Testis (tissue), 3 donors: ENCODE measurements around the gene USP44. TPM values are rescaled to one million over a fixed set of nuclear protein-coding genes. Genes with fewer than 3 reads are reported as not detected.
"Not testable (repeated sequence)": the region's sequence is repeated elsewhere in the genome, so short reads cannot be mapped to it uniquely, and the experiment has no call there.

Source experiments
- DNase-seq: peaks from one replicate; pipeline ENCODE4 v3.0.0-alpha.2; 2019
- H3K27ac ChIP-seq, 2 donors: fragments of 200-600 bp; sonication (generic); one replicate each; pipeline ENCODE4 v1.5.1; 2019
- H3K27me3 ChIP-seq: fragments of 200-600 bp; sonication (generic); one replicate; pipeline ENCODE4 v1.5.1; 2019
- H3K36me3 ChIP-seq: fragments of 200-600 bp; sonication (generic); one replicate; pipeline ENCODE4 v1.5.1; 2017; ENCODE audit warnings: low read depth; ENCODE audit errors: missing control alignments
- H3K4me1 ChIP-seq: fragments of 200-600 bp; sonication (generic); one replicate; pipeline ENCODE4 v1.5.1; 2019
- H3K4me3 ChIP-seq, 2 donors: fragments of 200-600 bp; sonication (generic); one replicate each; pipeline ENCODE4 v1.5.1; 2017 to 2019
- H3K9me3 ChIP-seq: fragments of 200-600 bp; sonication (generic); one replicate; pipeline ENCODE4 v1.5.1; 2017
- POLR2A ChIP-seq: fragments of 450-650 bp; IDR thresholded peaks from one replicate; pipeline ENCODE4 v1.6.1; 2017; ENCODE audit warnings: antibody characterized with exemption, mild to moderate bottlenecking, moderate library complexity
- WGBS, 2 donors: methylation state at CpG; one replicate each; pipeline ENCODE4 v1.1.5; 2018; 5-methylcytosine and 5-hydroxymethylcytosine counted together
- intact Hi-C: fragments of 100-400 bp; cut with DNase I; formaldehyde crosslinking; loops from one replicate; pipeline ENCODE4 v1.15.1; 2023; ENCODE audit warnings: low total_unique reads
- polyA plus RNA-seq: library from polyadenylated mRNA; stranded (reverse); fragments of 350-450 nt; fragmentation: Illumina TruSeq; extraction: RNeasy Lipid Tissue Mini Kit (QIAGEN cat#74804); gene quantifications from one replicate; pipeline ENCODE4 v1.2.3, GENCODE V29; 2014; ENCODE audit warnings: low read depth, low replicate concordance; ENCODE audit not compliant: insufficient read depth
- total RNA-seq, 2 donors: library from RNA; depleted of rRNA; stranded (reverse); fragments of >200 nt; gene quantifications; one replicate each; pipeline ENCODE4 v1.2.3, GENCODE V29; 2016
- TF ChIP-seq, protein P1 (sequence below), 3 experiments: fragments of 450-650 bp in 2 of 3; fragments of 200-600 bp in 1 of 3; sonication (generic) in 1 of 3; IDR thresholded peaks; one replicate each; pipeline ENCODE4 v1.5.1; 2016 to 2019; ENCODE audit warnings: antibody characterized with exemption in 3 of 3, mild to moderate bottlenecking in 2 of 3, moderate library complexity in 1 of 3

Gene USP44
- total and polyA plus RNA-seq, 3 donors from 2014 or later, result 14.2 to 52.9 (median 22.4) TPM

DNA sequence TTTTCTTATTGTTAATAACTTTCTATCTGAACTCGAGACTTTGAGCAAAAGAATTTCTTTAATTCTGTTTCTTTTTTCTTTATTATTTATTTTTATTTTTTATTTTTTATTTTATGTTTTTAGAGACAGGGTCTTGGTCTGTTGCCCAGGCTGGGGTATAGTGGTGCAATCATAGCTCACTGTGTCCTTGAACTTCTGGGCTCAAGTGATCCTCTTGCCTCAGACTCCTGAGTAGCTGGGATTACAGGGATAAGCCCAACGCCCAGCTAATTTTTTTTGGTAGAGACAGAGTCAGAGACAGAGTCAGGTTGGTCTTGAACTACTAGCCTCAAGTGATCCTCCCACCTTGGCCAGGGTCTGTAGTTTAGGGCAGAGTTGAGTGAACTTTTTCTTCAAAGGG lies 58.8 kb downstream of the USP44 start:
- TF ChIP-seq, protein P1, sequence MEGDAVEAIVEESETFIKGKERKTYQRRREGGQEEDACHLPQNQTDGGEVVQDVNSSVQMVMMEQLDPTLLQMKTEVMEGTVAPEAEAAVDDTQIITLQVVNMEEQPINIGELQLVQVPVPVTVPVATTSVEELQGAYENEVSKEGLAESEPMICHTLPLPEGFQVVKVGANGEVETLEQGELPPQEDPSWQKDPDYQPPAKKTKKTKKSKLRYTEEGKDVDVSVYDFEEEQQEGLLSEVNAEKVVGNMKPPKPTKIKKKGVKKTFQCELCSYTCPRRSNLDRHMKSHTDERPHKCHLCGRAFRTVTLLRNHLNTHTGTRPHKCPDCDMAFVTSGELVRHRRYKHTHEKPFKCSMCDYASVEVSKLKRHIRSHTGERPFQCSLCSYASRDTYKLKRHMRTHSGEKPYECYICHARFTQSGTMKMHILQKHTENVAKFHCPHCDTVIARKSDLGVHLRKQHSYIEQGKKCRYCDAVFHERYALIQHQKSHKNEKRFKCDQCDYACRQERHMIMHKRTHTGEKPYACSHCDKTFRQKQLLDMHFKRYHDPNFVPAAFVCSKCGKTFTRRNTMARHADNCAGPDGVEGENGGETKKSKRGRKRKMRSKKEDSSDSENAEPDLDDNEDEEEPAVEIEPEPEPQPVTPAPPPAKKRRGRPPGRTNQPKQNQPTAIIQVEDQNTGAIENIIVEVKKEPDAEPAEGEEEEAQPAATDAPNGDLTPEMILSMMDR (IDR thresholded peaks at IDR 0.05), result no peak
- H3K27ac ChIP-seq, result no peak overlapping the region
- H3K27me3 ChIP-seq, result no peaks in the 10 kb centered on the region
- H3K9me3 ChIP-seq, result no peaks in the 10 kb centered on the region
- H3K4me1 ChIP-seq, result no peaks in the 10 kb centered on the region
- intact Hi-C loops, result no loop called here
- WGBS, 2 donors, result 74 to 89% methylated on average over 2 of the region's 2 CpGs
- no peak overlapping the region for H3K4me3 ChIP-seq
- H3K36me3 ChIP-seq, result no peaks in the 10 kb centered on the region
- no peak for DNase-seq

DNA sequence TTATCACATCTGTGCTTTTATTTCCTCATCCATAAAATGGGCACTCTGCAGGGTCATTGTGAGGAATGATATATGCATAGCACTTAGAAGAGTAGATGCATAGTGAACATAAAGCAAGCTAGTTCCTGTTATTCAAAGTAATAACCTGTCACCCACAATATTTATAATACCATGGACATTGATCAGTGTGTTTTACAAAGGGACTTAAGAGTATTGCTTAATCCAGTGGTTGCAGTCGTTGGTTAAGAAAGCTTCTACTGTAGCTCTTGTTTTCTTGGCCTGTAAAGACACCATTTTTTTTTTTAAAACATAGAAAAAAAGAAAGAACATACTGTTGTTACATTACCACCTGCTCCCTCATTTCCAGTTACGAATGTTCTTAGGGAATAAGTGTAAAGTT lies 64.3 kb downstream of the USP44 start:
- no peaks in the 10 kb centered on the region for H3K9me3 ChIP-seq
- TF ChIP-seq, protein P1 (IDR thresholded peaks at IDR 0.05), result no peak
- TF ChIP-seq POLR2A, result no peak
- no peak overlapping the region for H3K4me3 ChIP-seq
- no peaks in the 10 kb centered on the region for H3K4me1 ChIP-seq
- no peaks in the 10 kb centered on the region for H3K27me3 ChIP-seq
- intact Hi-C loops, result no loop called here
- H3K27ac ChIP-seq, result no peak overlapping the region
- no peaks in the 10 kb centered on the region for H3K36me3 ChIP-seq
- WGBS, 2 donors, result 56 to 58% methylated on average over 2 of the region's 2 CpGs
- no peak for DNase-seq

DNA sequence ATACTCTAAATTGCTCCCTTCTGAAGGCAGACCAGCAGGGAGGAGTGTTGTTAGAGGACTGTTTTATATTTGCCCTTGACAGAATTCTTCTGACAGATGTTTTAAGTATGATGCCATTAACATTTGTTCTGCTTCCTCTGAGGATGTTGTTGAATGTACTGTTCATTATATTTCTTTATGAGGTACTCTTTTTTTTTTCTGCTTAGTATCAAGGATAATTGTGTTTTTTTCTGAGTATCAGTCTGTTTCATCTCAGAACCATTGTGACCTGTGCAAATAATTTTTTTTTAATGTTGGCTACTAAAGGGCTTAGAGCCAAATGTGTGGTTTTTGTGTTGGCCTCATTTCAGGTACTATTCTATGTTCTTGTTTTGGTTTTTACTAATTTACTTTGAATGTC lies 66.8 kb downstream of the USP44 start:
- intact Hi-C loops, result no loop called here
- no peaks in the 10 kb centered on the region for H3K27me3 ChIP-seq
- TF ChIP-seq, protein P1 (IDR thresholded peaks at IDR 0.05), result no peak
- no peak for TF ChIP-seq POLR2A
- H3K4me3 ChIP-seq, result no peak overlapping the region
- no peaks in the 10 kb centered on the region for H3K9me3 ChIP-seq
- H3K4me1 ChIP-seq, result peaks cover 4% of the 10 kb centered on the region
- H3K27ac ChIP-seq, result no peak overlapping the region
- no peak for DNase-seq
- no peaks in the 10 kb centered on the region for H3K36me3 ChIP-seq

DNA sequence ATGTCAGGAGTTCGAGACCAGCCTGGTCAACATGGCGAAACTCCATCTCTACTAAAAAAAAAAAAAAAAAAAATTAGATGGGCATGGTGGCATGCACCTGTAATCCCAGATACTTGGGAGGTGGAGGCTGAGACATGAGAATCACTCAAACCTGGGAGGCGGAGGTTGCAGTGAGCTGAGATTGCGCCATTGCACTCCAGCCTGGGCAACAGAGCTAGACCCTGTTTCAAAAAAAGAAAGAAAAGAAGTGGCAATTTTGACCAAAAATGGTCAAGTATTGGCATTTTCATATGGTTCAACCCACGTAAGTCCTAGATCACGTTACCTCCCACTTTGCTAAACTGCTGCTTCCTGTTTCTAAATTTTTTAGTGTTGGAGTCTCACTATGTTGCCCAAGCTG lies 68.7 kb downstream of the USP44 start:
- H3K27me3 ChIP-seq, H3K36me3 ChIP-seq, H3K27ac ChIP-seq, H3K4me3 ChIP-seq, H3K4me1 ChIP-seq, intact Hi-C loops, H3K9me3 ChIP-seq, DNase-seq: not testable (repeated sequence)
- 91 to 92% methylated on average over 6 of the region's 6 CpGs for WGBS, 2 donors

DNA sequence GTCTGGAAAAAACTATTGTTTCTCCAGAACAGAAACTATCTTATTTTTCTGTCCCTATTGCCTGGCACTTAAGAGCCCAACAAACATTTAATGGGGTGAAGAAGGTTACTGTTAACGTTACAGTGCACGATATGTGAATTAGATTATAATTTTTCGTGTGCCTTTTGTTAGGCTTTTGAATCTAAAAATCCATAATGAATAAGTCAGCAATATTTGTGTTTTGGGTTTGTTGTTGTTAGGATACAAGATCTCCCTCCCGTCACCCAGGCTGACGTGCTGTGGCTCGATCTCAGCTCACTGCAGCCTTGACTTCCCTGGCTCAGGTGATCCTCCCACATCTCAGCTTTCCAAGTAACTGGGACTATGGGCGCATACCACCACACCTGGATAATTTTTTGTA lies 69.4 kb downstream of the USP44 start:
- TF ChIP-seq, protein P1 (IDR thresholded peaks at IDR 0.05), result no peak
- no peak for TF ChIP-seq POLR2A
- no peak overlapping the region for H3K27ac ChIP-seq
- H3K4me3 ChIP-seq, result no peak overlapping the region
- DNase-seq, result no peak
- WGBS, 2 donors, result 71 to 76% methylated on average over 7 of the region's 7 CpGs
- peaks cover 4% of the 10 kb centered on the region for H3K4me1 ChIP-seq
- no peaks in the 10 kb centered on the region for H3K9me3 ChIP-seq
- no peaks in the 10 kb centered on the region for H3K36me3 ChIP-seq
- H3K27me3 ChIP-seq, result no peaks in the 10 kb centered on the region
- intact Hi-C loops, result no loop called here
